ENCODE results near the gene TANGO2. TPM values are rescaled to one million over a fixed set of nuclear protein-coding genes. Genes with fewer than 3 reads are reported as not detected.

Gene TANGO2
- total and polyA plus RNA-seq, 9 donors, result 11.0 to 17.5 (median 13.3) TPM

DNA sequence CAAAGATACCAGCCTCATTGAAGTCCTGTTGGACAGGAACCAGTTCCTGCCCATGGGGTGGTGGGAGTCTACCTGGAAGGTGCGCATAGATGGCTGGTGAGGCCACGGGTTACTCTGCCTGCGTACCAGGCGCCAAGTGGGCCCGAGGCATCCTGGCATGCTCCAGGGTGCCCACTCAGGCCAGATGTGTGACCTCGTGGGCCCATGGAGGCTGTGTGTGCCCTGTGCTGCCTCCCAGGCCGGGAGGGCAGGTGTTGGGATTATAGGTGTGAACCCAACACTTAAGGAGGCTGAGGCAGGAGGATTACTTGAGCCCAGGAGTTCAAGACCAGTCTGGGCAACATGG, 23.1 kb downstream of the TANGO2 start:
- intact Hi-C loops (cut with DNase I), result no loop called here
- H3K9me3 ChIP-seq, result no peaks in the 10 kb centered on the region
- whole genome bisulfite sequencing, 3 donors, result 80 to 94% (median 93%) methylated on average over 7 of the region's 7 CpGs
- no peak for TF ChIP-seq EP300 (IDR thresholded peaks at IDR 0.05)
- no peak for TF ChIP-seq POLR2A (IDR thresholded peaks at IDR 0.05)
- TF ChIP-seq, protein P1, sequence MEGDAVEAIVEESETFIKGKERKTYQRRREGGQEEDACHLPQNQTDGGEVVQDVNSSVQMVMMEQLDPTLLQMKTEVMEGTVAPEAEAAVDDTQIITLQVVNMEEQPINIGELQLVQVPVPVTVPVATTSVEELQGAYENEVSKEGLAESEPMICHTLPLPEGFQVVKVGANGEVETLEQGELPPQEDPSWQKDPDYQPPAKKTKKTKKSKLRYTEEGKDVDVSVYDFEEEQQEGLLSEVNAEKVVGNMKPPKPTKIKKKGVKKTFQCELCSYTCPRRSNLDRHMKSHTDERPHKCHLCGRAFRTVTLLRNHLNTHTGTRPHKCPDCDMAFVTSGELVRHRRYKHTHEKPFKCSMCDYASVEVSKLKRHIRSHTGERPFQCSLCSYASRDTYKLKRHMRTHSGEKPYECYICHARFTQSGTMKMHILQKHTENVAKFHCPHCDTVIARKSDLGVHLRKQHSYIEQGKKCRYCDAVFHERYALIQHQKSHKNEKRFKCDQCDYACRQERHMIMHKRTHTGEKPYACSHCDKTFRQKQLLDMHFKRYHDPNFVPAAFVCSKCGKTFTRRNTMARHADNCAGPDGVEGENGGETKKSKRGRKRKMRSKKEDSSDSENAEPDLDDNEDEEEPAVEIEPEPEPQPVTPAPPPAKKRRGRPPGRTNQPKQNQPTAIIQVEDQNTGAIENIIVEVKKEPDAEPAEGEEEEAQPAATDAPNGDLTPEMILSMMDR (IDR thresholded peaks at IDR 0.05), result no peak
- no peaks in the 10 kb centered on the region for H3K27me3 ChIP-seq
- DNase-seq, result no peak
- H3K36me3 ChIP-seq, result no peaks in the 10 kb centered on the region
- H3K27ac ChIP-seq, result no peak overlapping the region
- H3K4me3 ChIP-seq, result no peak overlapping the region
- no peaks in the 10 kb centered on the region for H3K4me1 ChIP-seq (ENCODE audit: insufficient read depth)

DNA sequence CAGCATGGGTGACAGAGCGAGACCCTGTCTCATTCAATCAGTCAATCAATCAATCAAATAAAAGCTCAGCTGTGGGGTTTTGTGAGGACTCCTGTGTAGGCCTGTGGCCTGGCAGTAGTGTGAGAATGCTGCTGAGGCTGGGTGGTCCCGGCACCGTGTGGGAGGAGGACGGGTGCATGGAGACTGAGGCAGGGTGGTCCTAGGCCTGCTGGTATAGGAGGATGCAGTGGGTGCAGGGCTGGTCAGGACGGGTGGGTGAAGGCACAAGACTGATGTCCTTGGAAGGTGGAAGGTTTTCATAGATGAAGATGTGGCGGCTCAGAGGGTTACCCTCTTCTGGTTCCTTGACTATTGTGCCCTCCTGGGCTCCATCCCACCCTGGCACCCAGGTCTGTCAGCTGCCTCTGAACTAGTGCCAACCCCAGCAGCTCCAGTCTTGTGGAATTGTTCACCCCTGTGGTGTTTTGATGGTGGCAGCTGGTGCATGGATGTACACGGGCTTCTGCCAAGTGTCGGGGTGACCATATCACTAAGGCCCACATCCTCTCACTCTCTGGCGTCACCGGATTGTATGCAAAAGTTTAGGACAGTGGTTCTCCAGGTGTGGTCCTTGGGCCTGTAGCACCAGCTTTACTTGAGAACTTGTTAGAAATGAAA, 23.7 kb downstream of the TANGO2 start:
- DNase-seq, result no peak
- TF ChIP-seq POLR2A (IDR thresholded peaks at IDR 0.05), result no peak
- TF ChIP-seq, protein P1 (IDR thresholded peaks at IDR 0.05), result no peak
- no peak for TF ChIP-seq EP300 (IDR thresholded peaks at IDR 0.05)
- Histone ChIP-seq H3K27me3 (no peaks in the 10 kb centered on the region), H3K27ac (no peak overlapping the region), H3K4me1 (ENCODE audit: insufficient read depth) (no peaks in the 10 kb centered on the region), H3K4me3 (no peak overlapping the region), H3K36me3 (no peaks in the 10 kb centered on the region), H3K9me3 (no peaks in the 10 kb centered on the region)
- WGBS, 3 donors, result 81 to 93% (median 91%) methylated on average over 10 of the region's 10 CpGs
- intact Hi-C loops (cut with DNase I), result no loop called here

DNA sequence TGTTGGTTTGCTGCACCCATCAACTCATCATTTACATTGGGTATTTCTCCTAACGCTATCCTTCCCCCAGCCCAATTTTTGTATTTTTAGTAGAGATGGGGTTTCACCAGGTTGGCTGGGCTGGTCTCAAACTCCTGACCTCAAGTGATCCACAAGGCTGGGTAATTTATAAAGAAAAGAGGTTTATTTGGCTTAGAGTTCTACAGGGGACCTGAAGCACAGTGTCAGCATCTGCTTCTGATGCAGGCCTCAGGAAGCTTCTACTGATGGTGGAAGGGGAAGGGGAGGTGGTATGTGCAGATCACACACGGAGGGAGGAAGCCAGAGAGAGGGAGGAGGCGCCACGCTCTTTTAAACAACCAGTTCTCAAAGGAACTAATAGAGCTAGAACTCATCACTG, 25.8 kb downstream of the TANGO2 start:
- Histone ChIP-seq H3K9me3 (no peaks in the 10 kb centered on the region), H3K27me3 (no peaks in the 10 kb centered on the region), H3K4me3 (no peak overlapping the region), H3K4me1 (ENCODE audit: insufficient read depth) (no peaks in the 10 kb centered on the region), H3K36me3 (no peaks in the 10 kb centered on the region), H3K27ac (no peak overlapping the region)
- 88 to 91% (median 88%) methylated on average over 4 of the region's 4 CpGs for WGBS, 3 donors
- TF ChIP-seq, protein P1 (IDR thresholded peaks at IDR 0.05), result no peak
- TF ChIP-seq POLR2A (IDR thresholded peaks at IDR 0.05), result no peak
- no peak for TF ChIP-seq EP300 (IDR thresholded peaks at IDR 0.05)
- intact Hi-C loops (cut with DNase I), result no loop called here
- DNase-seq, result no peak

DNA sequence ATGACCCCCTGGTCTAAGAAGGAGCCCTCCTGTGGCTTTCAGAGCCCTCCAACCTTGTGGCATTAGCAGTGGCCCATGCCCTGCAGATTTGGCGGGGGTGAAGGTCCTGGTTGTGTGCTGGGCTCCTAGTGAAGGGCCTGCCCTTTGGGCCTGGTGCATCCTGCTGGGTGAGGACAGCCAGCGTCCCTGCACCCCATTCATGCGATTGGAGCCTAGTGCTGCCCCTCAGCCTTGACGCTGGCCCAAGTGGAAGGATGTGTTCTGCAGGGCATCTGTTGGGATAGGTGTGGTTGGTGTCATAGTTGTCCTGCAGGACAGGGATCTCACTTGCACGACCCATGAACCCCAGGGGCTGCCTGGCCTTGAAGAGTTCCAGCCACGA, 31.0 kb downstream of the TANGO2 start:
- Histone ChIP-seq H3K27ac (no peak overlapping the region), H3K4me3 (no peak overlapping the region), H3K27me3 (no peaks in the 10 kb centered on the region), H3K4me1 (ENCODE audit: insufficient read depth) (no peaks in the 10 kb centered on the region), H3K9me3 (no peaks in the 10 kb centered on the region), H3K36me3 (no peaks in the 10 kb centered on the region)
- 91 to 93% (median 92%) methylated on average over 6 of the region's 6 CpGs for WGBS, 3 donors
- TF ChIP-seq, protein P1 (IDR thresholded peaks at IDR 0.05), result no peak
- TF ChIP-seq POLR2A (IDR thresholded peaks at IDR 0.05), result no peak
- no peak for TF ChIP-seq EP300 (IDR thresholded peaks at IDR 0.05)
- DNase-seq, result no peak
- intact Hi-C loops (cut with DNase I), result no loop called here
